Naive thymus-derived CD4-positive, alpha-beta T cell (primary cell): Measurements from ENCODE around the gene CHRNA1. TPM values are rescaled to one million over a fixed set of nuclear protein-coding genes. Genes with fewer than 3 reads are reported as not detected.
A peak's percentile ranks its signal among the peaks of the same experiment; 100 is the strongest.

Experiments used
- ATAC-seq: fragments of 150-1000 bp; cut with Tn5 transposase; 2 replicates; pipeline ENCODE4 v1.10.0; 2021; ENCODE audit warnings: mild to moderate bottlenecking, moderate library complexity
- CTCF ChIA-PET: fragments of 350-600 bp; sonication (Branson Sonifier 250); formaldehyde crosslinking; loops from one replicate; lab custom pipeline; 2021; ENCODE audit warnings: antibody characterized with exemption; lab: Charles Lee
- POLR2A ChIA-PET: fragments of 350-600 bp; sonication (Branson Sonifier 250); formaldehyde crosslinking; loops from one replicate; lab custom pipeline; 2021; ENCODE audit warnings: antibody characterized with exemption, inconsistent platforms; lab: Charles Lee
- DNase-seq, 9 donors: peaks; one replicate each; pipeline versions ENCODE4 v3.0.0 to v3.0.0-alpha.2; 2020 to 2022; ENCODE audit warnings: mixed read lengths in 1 of 9
- H3K27ac ChIP-seq: one replicate; pipeline ENCODE4 v1.7.0; 2013; ENCODE audit warnings: mild to moderate bottlenecking, low read depth, low read length, moderate library complexity
- H3K27me3 ChIP-seq, 2 donors: one replicate each; pipeline ENCODE4 v1.7.0; 2013; ENCODE audit warnings: low read length in 2 of 2, mild to moderate bottlenecking in 2 of 2, moderate library complexity in 2 of 2; ENCODE audit not compliant: control insufficient read depth in 2 of 2, insufficient read depth in 2 of 2
- H3K36me3 ChIP-seq, 3 experiments: 1 replicate in 2 of 3; 2 replicates in 1 of 3; pipeline ENCODE4 v1.7.0; 2013; ENCODE audit warnings: low read length in 3 of 3, mild to moderate bottlenecking in 3 of 3, moderate library complexity in 1 of 3; ENCODE audit not compliant: insufficient read depth in 3 of 3, control insufficient read depth in 2 of 3
- H3K4me1 ChIP-seq, 2 donors: one replicate each; pipeline ENCODE4 v1.7.0; 2013; ENCODE audit warnings: low read length in 2 of 2, mild to moderate bottlenecking in 2 of 2, moderate library complexity in 1 of 2; ENCODE audit not compliant: control insufficient read depth in 2 of 2, insufficient read depth in 2 of 2
- H3K4me3 ChIP-seq: 2 replicates; pipeline ENCODE4 v1.7.0; 2013; ENCODE audit warnings: mild to moderate bottlenecking, low read length
- H3K9me3 ChIP-seq, 3 experiments: 1 replicate in 2 of 3; 2 replicates in 1 of 3; pipeline ENCODE4 v1.7.0; 2013; ENCODE audit warnings: low read length in 3 of 3; ENCODE audit not compliant: control insufficient read depth in 2 of 3
- H3K27ac Mint-ChIP-seq, 9 donors: one replicate each; pipeline ENCODE4 v1.8.0; 2020 to 2022; ENCODE audit warnings: mixed read lengths in 9 of 9, mild to moderate bottlenecking in 8 of 9, moderate library complexity in 5 of 9, inconsistent platforms in 2 of 9
- H3K27me3 Mint-ChIP-seq, 5 donors: one replicate each; pipeline ENCODE4 v1.8.0; 2021 to 2022; ENCODE audit warnings: mixed read lengths in 5 of 5, mild to moderate bottlenecking in 1 of 5
- H3K36me3 Mint-ChIP-seq, 5 donors: one replicate each; pipeline ENCODE4 v1.8.0; 2020 to 2022; ENCODE audit warnings: mixed read lengths in 5 of 5, mild to moderate bottlenecking in 3 of 5, inconsistent platforms in 1 of 5
- H3K4me1 Mint-ChIP-seq, 7 donors: one replicate each; pipeline ENCODE4 v1.8.0; 2020 to 2022; ENCODE audit warnings: mixed read lengths in 7 of 7, mild to moderate bottlenecking in 3 of 7, inconsistent platforms in 1 of 7
- H3K4me3 Mint-ChIP-seq, 10 donors: one replicate each; pipeline ENCODE4 v1.8.0; 2020 to 2022; ENCODE audit warnings: mild to moderate bottlenecking in 10 of 10, mixed read lengths in 10 of 10, moderate library complexity in 6 of 10, inconsistent platforms in 2 of 10
- H3K9me3 Mint-ChIP-seq, 11 donors: one replicate each; pipeline ENCODE4 v1.8.0; 2020 to 2022; ENCODE audit warnings: mixed read lengths in 11 of 11, mild to moderate bottlenecking in 4 of 11, inconsistent platforms in 1 of 11, moderate library complexity in 1 of 11
- intact Hi-C, 2 donors: fragments of 100-400 bp; cut with micrococcal nuclease; formaldehyde crosslinking; loops; one replicate each; pipeline ENCODE4 v1.15.1; 2023
- polyA plus RNA-seq, 2 donors: library from polyadenylated mRNA; unstranded; fragments of 300-500 nt; fragmentation: Illumina TruSeq; gene quantifications; one replicate each; pipeline ENCODE4 v1.2.3, GENCODE V29; 2021
- total RNA-seq, 6 experiments: library from RNA in 5 of 6; stranded (reverse) in 5 of 6; gene quantifications; 1 replicate in 5 of 6; 2 replicates in 1 of 6; pipeline ENCODE4 v1.2.3 and lab custom pipeline; 2021 to 2026

Gene CHRNA1
- total and polyA plus RNA-seq, 7 experiments from 2014 or later = not detected

DNA sequence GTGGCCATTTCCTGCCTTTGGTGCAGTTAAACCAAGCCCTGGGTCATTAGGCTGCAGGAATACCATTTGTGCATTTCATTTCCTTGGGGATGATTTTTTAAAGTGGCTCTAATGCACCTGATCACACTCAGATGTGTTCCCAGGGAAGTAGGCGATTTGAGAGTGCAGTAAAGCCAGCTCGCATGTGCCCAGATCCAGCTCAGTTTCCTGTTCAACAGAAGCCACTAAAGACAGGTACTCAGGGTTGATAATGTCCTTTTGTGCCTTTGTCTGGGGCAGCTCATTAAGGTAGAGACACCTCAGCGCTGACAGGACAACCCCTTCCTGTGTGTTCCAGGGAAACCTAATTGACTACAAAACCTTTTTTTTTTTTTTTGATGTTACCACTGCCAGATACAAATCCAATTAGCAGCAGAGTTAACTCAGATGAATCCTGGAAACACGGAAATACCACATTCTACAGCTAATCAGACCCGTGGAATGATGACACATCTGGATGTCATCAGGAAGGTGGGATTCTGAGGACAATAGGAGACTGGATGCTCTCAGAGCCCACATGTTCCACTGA lies 15.2 kb upstream of the CHRNA1 start:
- Mint-ChIP-seq H3K27ac (peak overlapping the region; percentile 55 to 97 (median 95)), H3K4me1 (peaks cover 34 to 60% (median 50%) of the 10 kb centered on the region in 7 donors), H3K27me3 (no peaks in the 10 kb centered on the region), H3K36me3 (peaks cover 0 to 2% (median 0%) of the 10 kb centered on the region in 5 donors), H3K9me3 (no peaks in the 10 kb centered on the region), H3K4me3 (peak overlapping the region in 9 of 10 donors; percentile 11 to 84 (median 72))
- POLR2A ChIA-PET = interaction anchor here (0.7 kb wide), 1 partner anchor 350 kb away, joined by 5 read pairs; no protein-coding TSS in a partner anchor
- ATAC-seq (no peak), DNase-seq (peak in 2 of 9 donors; percentile 15 to 24)
- H3K9me3 ChIP-seq = no peaks in the 10 kb centered on the region
- H3K4me3 ChIP-seq = no peak overlapping the region
- CTCF ChIA-PET = interaction anchor here (0.7 to 0.8 kb wide), 2 partner anchors 31 to 909 kb away, joined by 3 to 6 read pairs; no protein-coding TSS in a partner anchor
- H3K36me3 ChIP-seq = no peaks in the 10 kb centered on the region
- no peaks in the 10 kb centered on the region for H3K27me3 ChIP-seq
- intact Hi-C loops = loop anchor here (2.0 to 5.0 kb wide), 5 partner anchors 183 to 1223 kb away; partner anchors contain the start of genes ATF2 (in 1 of the 2), GPR155 (in 1 of the 2), LNPK (in 1 of the 2) and WIPF1 (in 1 of the 2)
- H3K27ac ChIP-seq = peak overlapping the region; percentile 61
- H3K4me1 ChIP-seq = peaks cover 28 to 39% of the 10 kb centered on the region in 2 donors

DNA sequence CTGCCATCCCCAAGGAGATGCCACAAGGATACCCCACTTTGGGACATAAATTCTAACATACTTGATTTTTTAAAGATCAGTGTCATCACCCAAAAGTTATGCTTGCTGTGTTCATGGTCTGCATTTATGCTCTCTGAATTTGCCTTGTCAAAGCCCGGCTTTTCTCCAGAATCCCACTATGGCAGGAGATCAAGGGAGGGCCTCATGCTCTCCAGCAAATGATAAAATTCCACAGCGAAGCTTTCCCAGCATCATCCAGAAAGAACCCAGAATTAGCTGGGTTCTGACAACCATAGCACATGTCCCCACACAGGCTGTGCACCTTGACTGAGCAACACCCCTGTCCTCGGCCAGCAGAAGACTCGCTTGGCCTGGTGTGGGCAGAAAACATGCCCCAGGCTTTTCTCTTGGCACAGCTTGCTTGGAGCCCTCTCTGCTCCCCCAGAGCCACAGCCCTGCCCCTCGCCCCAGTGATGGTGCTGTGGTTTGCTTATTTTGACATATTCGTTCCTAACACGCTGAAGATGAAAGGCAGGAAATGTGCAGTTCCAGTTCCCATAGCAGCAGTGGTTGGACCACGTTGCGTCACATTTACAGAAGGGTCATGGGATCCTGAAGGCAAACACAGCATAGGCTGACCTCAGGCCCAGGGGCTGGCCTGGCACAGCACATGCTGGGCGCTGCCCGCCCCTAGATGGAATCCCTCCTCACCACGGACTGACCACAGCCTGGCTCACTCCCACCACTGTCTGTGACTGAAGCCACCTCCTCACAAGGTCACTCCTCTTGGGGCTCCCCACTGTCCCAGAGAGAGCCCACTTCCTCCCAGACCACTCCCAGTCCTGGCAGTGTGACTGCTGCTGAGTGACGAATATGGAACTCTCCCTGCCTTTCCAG lies 14.1 kb upstream of the CHRNA1 start:
- H3K9me3 Mint-ChIP-seq = no peaks in the 10 kb centered on the region
- DNase-seq (peak; percentile 51 to 93 (median 91)), ATAC-seq (peak; percentile 93)
- peak overlapping the region; percentile 61 for H3K27ac ChIP-seq
- intact Hi-C loops = loop anchor here (1.0 to 5.0 kb wide), 10 partner anchors 10 to 1224 kb away; partner anchors contain the start of genes ATF2 (in 2 of the 2), GPR155 (in 2 of the 2), LNPK (in 1 of the 2) and WIPF1 (in 1 of the 2)
- ChIA-PET CTCF (interaction anchor here (0.8 kb wide), 1 partner anchor 499 kb away, joined by 4 read pairs; no protein-coding TSS in a partner anchor), POLR2A (interaction anchor here (0.7 to 1.1 kb wide), 2 partner anchors 144 to 328 kb away, joined by 3 to 4 read pairs; no protein-coding TSS in a partner anchor)
- H3K36me3 ChIP-seq = no peaks in the 10 kb centered on the region
- H3K27ac Mint-ChIP-seq = peak overlapping the region; percentile 55 to 97 (median 95)
- peaks cover 34 to 60% (median 46%) of the 10 kb centered on the region in 7 donors for H3K4me1 Mint-ChIP-seq
- peak overlapping the region; percentile 3 for H3K4me3 ChIP-seq
- peaks cover 28 to 39% of the 10 kb centered on the region in 2 donors for H3K4me1 ChIP-seq
- no peaks in the 10 kb centered on the region for H3K9me3 ChIP-seq
- no peaks in the 10 kb centered on the region for H3K27me3 ChIP-seq
- H3K36me3 Mint-ChIP-seq = peaks cover 0 to 2% (median 0%) of the 10 kb centered on the region in 5 donors
- no peaks in the 10 kb centered on the region for H3K27me3 Mint-ChIP-seq
- H3K4me3 Mint-ChIP-seq = peak overlapping the region; percentile 53 to 84 (median 72)

DNA sequence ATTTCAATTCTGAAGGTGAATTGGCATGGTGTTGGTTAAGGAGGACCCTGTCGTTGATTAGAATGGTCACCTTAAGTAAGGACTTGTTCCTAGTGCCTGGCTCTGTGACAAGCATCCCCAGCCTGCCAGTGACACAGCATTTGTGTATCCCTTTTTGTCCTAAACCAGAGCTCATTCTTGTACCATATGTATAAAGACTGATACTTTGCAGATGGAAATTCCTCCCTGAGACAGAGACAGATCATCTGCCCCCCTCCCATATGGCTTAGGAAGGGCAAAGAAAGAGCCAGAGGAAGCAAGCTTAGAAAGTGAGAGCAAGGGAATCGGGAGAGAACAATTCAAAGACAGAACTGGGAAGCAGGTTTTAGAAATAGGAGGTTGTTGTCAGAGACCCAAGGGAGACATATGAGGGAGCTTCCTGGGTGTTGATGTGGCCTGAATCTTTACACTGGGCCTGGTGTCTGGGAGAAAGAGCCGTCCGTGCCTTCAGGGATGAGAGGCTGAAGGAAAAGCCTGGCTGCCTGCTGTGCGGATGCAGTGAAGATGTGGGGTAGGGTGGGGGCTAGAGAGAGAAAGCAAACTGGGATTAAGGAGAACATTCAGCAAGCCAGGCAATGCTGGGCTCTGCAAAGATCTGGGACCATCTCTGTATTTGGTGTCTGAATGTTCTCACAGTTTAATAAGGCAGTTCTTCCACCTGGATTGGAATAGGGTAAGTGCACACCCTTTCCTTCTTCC lies 13.2 kb upstream of the CHRNA1 start:
- no peak overlapping the region for H3K27ac ChIP-seq

DNA sequence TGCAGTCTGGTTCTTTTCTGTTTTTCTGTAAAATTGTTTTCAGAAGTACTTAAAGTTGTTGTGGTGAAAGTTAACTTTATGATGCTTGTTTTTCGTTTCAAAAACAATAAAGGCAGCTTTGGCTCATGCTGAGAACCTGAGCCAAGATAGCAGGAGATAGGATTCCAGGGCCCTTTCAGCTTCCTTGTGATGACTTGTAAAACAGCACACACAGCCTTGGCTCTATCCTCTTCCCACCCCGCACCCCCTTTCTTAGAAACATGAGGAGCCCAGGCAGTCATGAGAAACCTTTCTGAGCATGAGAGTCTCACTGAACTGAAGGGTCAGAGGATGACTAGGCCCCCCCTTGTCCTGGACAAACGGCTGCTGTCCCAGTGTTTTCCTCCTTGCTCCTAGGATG lies 12.4 kb upstream of the CHRNA1 start:
- peaks cover 0 to 3% (median 0%) of the 10 kb centered on the region in 5 donors for H3K36me3 Mint-ChIP-seq
- peak overlapping the region in 5 of 9 donors; percentile 95 to 97 (median 96) for H3K27ac Mint-ChIP-seq
- H3K4me3 Mint-ChIP-seq = no peak overlapping the region
- ChIA-PET CTCF (interaction anchor here (0.6 kb wide), 1 partner anchor 81 kb away, joined by 3 read pairs; no protein-coding TSS in a partner anchor), POLR2A (no interaction called here)
- H3K27me3 ChIP-seq = no peaks in the 10 kb centered on the region
- no peaks in the 10 kb centered on the region for H3K9me3 Mint-ChIP-seq
- H3K4me1 Mint-ChIP-seq = peaks cover 32 to 60% (median 50%) of the 10 kb centered on the region in 7 donors
- ATAC-seq (no peak), DNase-seq (no peak)
- H3K4me1 ChIP-seq = peaks cover 28 to 39% of the 10 kb centered on the region in 2 donors
- H3K36me3 ChIP-seq = no peaks in the 10 kb centered on the region
- no peak overlapping the region for H3K27ac ChIP-seq
- H3K9me3 ChIP-seq = no peaks in the 10 kb centered on the region
- intact Hi-C loops = loop anchor here in 1 of 2 donors (5.0 kb wide), 2 partner anchors 289 to 391 kb away; partner anchors contain the start of genes ATF2 and GPR155
- no peak overlapping the region for H3K4me3 ChIP-seq
- H3K27me3 Mint-ChIP-seq = peaks cover 0 to 2% (median 0%) of the 10 kb centered on the region in 5 donors

More for the DNA sequence above, 13.2 kb upstream of the CHRNA1 start:
- ATAC-seq = no peak
- Mint-ChIP-seq H3K36me3 (peaks cover 0 to 3% (median 0%) of the 10 kb centered on the region in 5 donors), H3K4me1 (peaks cover 32 to 60% (median 50%) of the 10 kb centered on the region in 7 donors), H3K9me3 (no peaks in the 10 kb centered on the region), H3K27ac (peak overlapping the region; percentile 55 to 97 (median 95)), H3K4me3 (peak overlapping the region; percentile 26 to 84 (median 68)), H3K27me3 (peaks cover 0 to 2% (median 0%) of the 10 kb centered on the region in 5 donors)
- Histone ChIP-seq H3K4me1 (peaks cover 28 to 39% of the 10 kb centered on the region in 2 donors), H3K4me3 (peak overlapping the region; percentile 3), H3K9me3 (no peaks in the 10 kb centered on the region), H3K36me3 (no peaks in the 10 kb centered on the region), H3K27me3 (no peaks in the 10 kb centered on the region)
- intact Hi-C loops = loop anchor here (1.0 to 5.0 kb wide), 10 partner anchors 11 to 1225 kb away; partner anchors contain the start of genes ATF2 (in 2 of the 2), GPR155 (in 2 of the 2), LNPK (in 1 of the 2) and WIPF1 (in 1 of the 2)
- CTCF ChIA-PET = interaction anchor here (0.6 to 0.8 kb wide), 2 partner anchors 21 to 500 kb away, joined by 3 to 4 read pairs; no protein-coding TSS in a partner anchor
- no peak for DNase-seq
- POLR2A ChIA-PET = interaction anchor here (0.6 to 1.1 kb wide), 3 partner anchors 12 to 327 kb away, joined by 3 to 4 read pairs (median 3); no protein-coding TSS in a partner anchor

DNA sequence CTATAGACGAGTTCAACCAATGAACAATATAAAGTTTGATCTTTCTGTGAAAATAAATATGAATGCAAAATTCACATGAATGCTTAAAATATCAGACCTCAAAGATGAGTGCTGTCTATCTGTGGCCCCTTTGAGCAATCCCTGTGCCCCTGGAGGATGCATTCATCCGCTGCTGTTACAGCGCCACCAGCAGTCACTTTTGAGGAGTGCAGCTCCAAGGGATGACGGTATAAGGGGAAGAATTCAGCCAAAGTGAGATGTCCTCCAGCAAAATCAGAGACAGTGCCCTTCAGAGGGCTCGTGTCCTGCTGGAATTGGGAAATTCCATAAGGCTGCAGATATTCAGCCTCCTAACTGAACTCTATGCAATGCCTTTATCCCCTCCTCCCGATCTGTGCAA lies 12.0 kb upstream of the CHRNA1 start:
- ATAC-seq (no peak), DNase-seq (no peak)
- peaks cover 0 to 3% (median 0%) of the 10 kb centered on the region in 5 donors for H3K36me3 Mint-ChIP-seq
- Histone ChIP-seq H3K27me3 (no peaks in the 10 kb centered on the region), H3K9me3 (no peaks in the 10 kb centered on the region), H3K4me3 (no peak overlapping the region), H3K4me1 (peaks cover 28 to 39% of the 10 kb centered on the region in 2 donors), H3K36me3 (no peaks in the 10 kb centered on the region), H3K27ac (no peak overlapping the region)
- intact Hi-C loops = loop anchor here in 1 of 2 donors (5.0 kb wide), 2 partner anchors 289 to 391 kb away; partner anchors contain the start of genes ATF2 and GPR155
- no peaks in the 10 kb centered on the region for H3K9me3 Mint-ChIP-seq
- peak overlapping the region in 6 of 9 donors; percentile 56 to 97 (median 96) for H3K27ac Mint-ChIP-seq
- ChIA-PET POLR2A (no interaction called here), CTCF (interaction anchor here (1.4 to 1.9 kb wide), 2 partner anchors 27 to 213 kb away, joined by 3 to 7 read pairs; no protein-coding TSS in a partner anchor)
- H3K27me3 Mint-ChIP-seq = peaks cover 0 to 2% (median 0%) of the 10 kb centered on the region in 5 donors
- peaks cover 32 to 60% (median 50%) of the 10 kb centered on the region in 7 donors for H3K4me1 Mint-ChIP-seq
- no peak overlapping the region for H3K4me3 Mint-ChIP-seq
